ENCODE measurements around the gene HSPA4.

GRCh38 chr5:133149345-133149744, 97.5 kb downstream of the HSPA4 start:
- no peak for TF ChIP-seq MAX (IDR thresholded peaks at IDR 0.05)
- no peak for TF ChIP-seq CREB1 (IDR thresholded peaks at IDR 0.05; ENCODE audit: low read depth)
- TF ChIP-seq EGR1 (IDR thresholded peaks at IDR 0.05): no peak
